ENCODE results near the gene MUS81. TPM values are rescaled to one million over a fixed set of nuclear protein-coding genes. Genes with fewer than 3 reads are reported as not detected.

The MUS81 gene
- total RNA-seq, 3 donors from 2014 or later (not counting 1 experiment from before 2014, with no cell fraction given), result 71.6 to 93.4 (median 73.6) TPM

- no peaks in the 10 kb centered on the region for H3K9me3 Mint-ChIP-seq
- no peaks in the 10 kb centered on the region for H3K9me3 ChIP-seq (ENCODE audit: control insufficient read depth, insufficient read depth, low read length)
- WGBS (ENCODE audit: insufficient coverage), result 92% methylated on average over 12 of the region's 12 CpGs
- no peaks in the 10 kb centered on the region for H3K27me3 ChIP-seq (ENCODE audit: control insufficient read depth, insufficient read depth, low read length)
- intact Hi-C loops (cut with micrococcal nuclease), result no loop called here
- H3K27ac ChIP-seq (ENCODE audit: low read length), result no peak overlapping the region
- no peak for TF ChIP-seq CTCF (IDR thresholded peaks at IDR 0.05)
- H3K36me3 Mint-ChIP-seq, result no peaks in the 10 kb centered on the region
- DNase-seq, result no peak
- H3K4me1 Mint-ChIP-seq, result peaks cover 21 to 41% of the 10 kb centered on the region in 2 donors
- ATAC-seq, result no peak
- H3K4me3 ChIP-seq (ENCODE audit: low read length), result no peak overlapping the region
- peaks cover 25% of the 10 kb centered on the region for H3K4me1 ChIP-seq (ENCODE audit: control insufficient read depth, insufficient read depth, low read length)
- H3K4me3 Mint-ChIP-seq, result no peak overlapping the region
- no peak overlapping the region for H3K27ac Mint-ChIP-seq
- H3K27me3 Mint-ChIP-seq (ENCODE audit: low read depth in 2 of 2), result no peaks in the 10 kb centered on the region
- peaks cover 47% of the 10 kb centered on the region for H3K36me3 ChIP-seq (ENCODE audit: control insufficient read depth, insufficient read depth, low read length)
These were observed 3.9 kb downstream of the MUS81 start for GRCh38 chr11:65863889-65864705.

- no peaks in the 10 kb centered on the region for H3K27me3 Mint-ChIP-seq (ENCODE audit: low read depth in 2 of 2)
- Histone ChIP-seq H3K36me3 (ENCODE audit: control insufficient read depth, insufficient read depth, low read length) (peaks cover 47% of the 10 kb centered on the region), H3K4me3 (ENCODE audit: low read length) (no peak overlapping the region), H3K27ac (ENCODE audit: low read length) (no peak overlapping the region), H3K4me1 (ENCODE audit: control insufficient read depth, insufficient read depth, low read length) (peaks cover 21% of the 10 kb centered on the region), H3K27me3 (ENCODE audit: control insufficient read depth, insufficient read depth, low read length) (no peaks in the 10 kb centered on the region), H3K9me3 (ENCODE audit: control insufficient read depth, insufficient read depth, low read length) (no peaks in the 10 kb centered on the region)
- intact Hi-C loops (cut with micrococcal nuclease), result no loop called here
- no peak for TF ChIP-seq CTCF (IDR thresholded peaks at IDR 0.05)
- no peak for DNase-seq
- H3K4me1 Mint-ChIP-seq, result peaks cover 20 to 39% of the 10 kb centered on the region in 2 donors
- H3K9me3 Mint-ChIP-seq, result no peaks in the 10 kb centered on the region
- no peaks in the 10 kb centered on the region for H3K36me3 Mint-ChIP-seq
- ATAC-seq, result no peak
- H3K4me3 Mint-ChIP-seq, result no peak overlapping the region
- 95% methylated on average over 18 of the region's 18 CpGs for WGBS (ENCODE audit: insufficient coverage)
- no peak overlapping the region for H3K27ac Mint-ChIP-seq
These were observed 4.7 kb downstream of the MUS81 start for GRCh38 chr11:65864706-65865471.

GRCh38 chr11:65865550-65866172 lies 5.4 kb downstream of the MUS81 start:
- intact Hi-C loops (cut with micrococcal nuclease), result no loop called here
- DNase-seq, result no peak
- TF ChIP-seq CTCF (IDR thresholded peaks at IDR 0.05), result no peak
- H3K9me3 Mint-ChIP-seq, result no peaks in the 10 kb centered on the region
- Histone ChIP-seq H3K27ac (ENCODE audit: low read length) (no peak overlapping the region), H3K36me3 (ENCODE audit: control insufficient read depth, insufficient read depth, low read length) (peaks cover 47% of the 10 kb centered on the region), H3K9me3 (ENCODE audit: control insufficient read depth, insufficient read depth, low read length) (no peaks in the 10 kb centered on the region), H3K27me3 (ENCODE audit: control insufficient read depth, insufficient read depth, low read length) (no peaks in the 10 kb centered on the region), H3K4me3 (ENCODE audit: low read length) (no peak overlapping the region), H3K4me1 (ENCODE audit: control insufficient read depth, insufficient read depth, low read length) (peaks cover 25% of the 10 kb centered on the region)
- WGBS (ENCODE audit: insufficient coverage), result 96% methylated on average over 9 of the region's 9 CpGs
- no peak overlapping the region for H3K27ac Mint-ChIP-seq
- no peaks in the 10 kb centered on the region for H3K27me3 Mint-ChIP-seq (ENCODE audit: low read depth in 2 of 2)
- no peak overlapping the region for H3K4me3 Mint-ChIP-seq
- peaks cover 16 to 39% of the 10 kb centered on the region in 2 donors for H3K4me1 Mint-ChIP-seq
- ATAC-seq, result no peak
- H3K36me3 Mint-ChIP-seq, result no peaks in the 10 kb centered on the region
